SK-N-SH (cell line): Measurements from ENCODE around the gene HHAT. TPM values are rescaled to one million over a fixed set of nuclear protein-coding genes. Genes with fewer than 3 reads are reported as not detected.

Source experiments
- CTCF ChIA-PET: fragments of 300-600, 350-600 bp; formaldehyde crosslinking; extraction: SDS; loops from one replicate; lab custom pipeline; 2021; lab: Yijun Ruan, JAX
- POLR2A ChIA-PET: fragments of 350-600 bp; sonication (Branson Sonifier 250); formaldehyde crosslinking; extraction: SDS; loops from one replicate; lab custom pipeline; 2020; ENCODE audit warnings: antibody characterized with exemption, inconsistent platforms; lab: Yijun Ruan, JAX
- DNase-seq: peaks from one replicate; pipeline ENCODE4 v3.0.0; 2012
- H2AFZ ChIP-seq: fragments of 200-600 bp; sonication (generic); 2 replicates; pipeline ENCODE4 v1.8.1; 2016; ENCODE audit warnings: antibody characterized with exemption, mild to moderate bottlenecking, low read depth
- H3F3A ChIP-seq: fragments of 200-600 bp; sonication (generic); replicated peaks from 2 replicates; pipeline ENCODE3; 2016; ENCODE audit warnings: antibody characterized with exemption, mild to moderate bottlenecking; ENCODE audit not compliant: insufficient read depth
- H3K27ac ChIP-seq, 2 experiments: fragments of 200-500 bp in 1 of 2; fragments of 200-600 bp in 1 of 2; sonication (Bioruptor generic) in 1 of 2; sonication (generic), shearing (Covaris generic) in 1 of 2; 2 replicates each; pipeline versions ENCODE4 v1.5.1 to v1.6.1; 2014 to 2016; ENCODE audit warnings: low read depth in 2 of 2, inconsistent platforms in 1 of 2, low read length in 1 of 2, mild to moderate bottlenecking in 1 of 2, mixed read lengths in 1 of 2
- H3K27me3 ChIP-seq: fragments of 200-600 bp; sonication (generic), shearing (Covaris generic); 2 replicates; pipeline ENCODE4 v1.6.1; 2016; ENCODE audit warnings: mixed run types; ENCODE audit not compliant: insufficient read depth
- H3K36me3 ChIP-seq, 2 experiments: fragments of 200-500 bp in 1 of 2; fragments of 200-600 bp in 1 of 2; sonication (Bioruptor generic) in 1 of 2; sonication (generic) in 1 of 2; replicated peaks in 1 of 2; 2 replicates each; pipeline versions ENCODE3 to v1.5.1; 2014 to 2016; ENCODE audit warnings: low read length in 1 of 2, mild to moderate bottlenecking in 1 of 2; ENCODE audit not compliant: insufficient read depth in 2 of 2, control insufficient read depth in 1 of 2
- H3K4me1 ChIP-seq, 2 experiments: fragments of 200-500 bp in 1 of 2; fragments of 200-600 bp in 1 of 2; sonication (Bioruptor generic) in 1 of 2; sonication (generic), shearing (Covaris generic) in 1 of 2; 2 replicates each; pipeline versions ENCODE4 v1.5.1 to v1.6.1; 2014 to 2016; ENCODE audit warnings: low read depth in 1 of 2, low read length in 1 of 2, mixed run types in 1 of 2; ENCODE audit not compliant: insufficient read depth in 2 of 2, control insufficient read depth in 1 of 2
- H3K4me2 ChIP-seq: fragments of 200-600 bp; sonication (generic), shearing (Covaris generic); 2 replicates; pipeline ENCODE4 v1.6.1; 2017; ENCODE audit warnings: mixed run types
- H3K4me3 ChIP-seq, 2 experiments: fragments of 200-500 bp in 1 of 2; fragments of 200-600 bp in 1 of 2; sonication (Bioruptor generic) in 1 of 2; sonication (generic), shearing (Covaris generic) in 1 of 2; 2 replicates each; pipeline versions ENCODE4 v1.5.1 to v1.8.1; 2014 to 2016; ENCODE audit warnings: low read depth in 2 of 2, inconsistent platforms in 1 of 2, low read length in 1 of 2, mild to moderate bottlenecking in 1 of 2, mixed read lengths in 1 of 2, moderate library complexity in 1 of 2
- H3K79me2 ChIP-seq: fragments of 200-600 bp; sonication (generic); 2 replicates; pipeline ENCODE4 v1.8.1; 2017; ENCODE audit warnings: mild to moderate bottlenecking; ENCODE audit not compliant: insufficient read depth
- H3K9ac ChIP-seq: fragments of 200-600 bp; sonication (generic); 2 replicates; pipeline ENCODE4 v1.6.1; 2017; ENCODE audit warnings: mixed run types
- H3K9me2 ChIP-seq: fragments of 200-600 bp; sonication (generic); 2 replicates; pipeline ENCODE4 v1.6.1; 2017; ENCODE audit warnings: mixed run types
- H3K9me3 ChIP-seq: fragments of 200-600 bp; sonication (generic); 2 replicates; pipeline ENCODE4 v1.6.1; 2017; ENCODE audit warnings: mixed run types, mild to moderate bottlenecking, moderate library complexity
- H4K20me1 ChIP-seq: fragments of 200-600 bp; sonication (generic); 2 replicates; pipeline ENCODE4 v1.6.1; 2017; ENCODE audit warnings: mild to moderate bottlenecking, mixed run types; ENCODE audit not compliant: insufficient read depth
- CHD2 ChIP-seq: fragments of 150-350 bp; IDR thresholded peaks from 2 replicates; pipeline ENCODE4 v1.6.1; 2018; ENCODE audit warnings: low read length; ENCODE audit not compliant: partially characterized antibody
- ELF1 ChIP-seq: IDR thresholded peaks from 2 replicates; pipeline ENCODE4 v1.4.0; 2012
- EP300 ChIP-seq, 2 experiments: IDR thresholded peaks; 2 replicates each; pipeline versions ENCODE4 v1.4.0 to v1.6.1; 2012; ENCODE audit warnings: borderline replicate concordance in 1 of 2, low read depth in 1 of 2, low read length in 1 of 2
- FOXJ3 ChIP-seq: sonication (generic); formaldehyde crosslinking; IDR thresholded peaks from 2 replicates; pipeline ENCODE4 v1.5.1; 2020; ENCODE audit warnings: mild to moderate bottlenecking, missing genetic modification reagents
- FOXM1 ChIP-seq: IDR thresholded peaks from 2 replicates; pipeline ENCODE4 v1.4.0; 2012; ENCODE audit warnings: low read depth, mild to moderate bottlenecking
- GABPA ChIP-seq: IDR thresholded peaks from 2 replicates; pipeline ENCODE4 v1.4.0; 2012; ENCODE audit warnings: low read depth, mild to moderate bottlenecking
- GATA2 ChIP-seq: sonication (generic); formaldehyde crosslinking; IDR thresholded peaks from 2 replicates; pipeline ENCODE4 v1.5.0; 2020; ENCODE audit warnings: mild to moderate bottlenecking, missing genetic modification reagents
- NFIC ChIP-seq: IDR thresholded peaks from 2 replicates; pipeline ENCODE4 v1.4.0; 2012; ENCODE audit warnings: borderline replicate concordance
- POLR2AphosphoS5 ChIP-seq: IDR thresholded peaks from 2 replicates; pipeline ENCODE4 v1.6.1; 2012; ENCODE audit warnings: low read depth, low read length
- RAD21 ChIP-seq: IDR thresholded peaks from 2 replicates; pipeline ENCODE4 v1.6.1; 2012; ENCODE audit warnings: mild to moderate bottlenecking, low read length
- RCOR1 ChIP-seq: fragments of 150-350 bp; IDR thresholded peaks from 2 replicates; pipeline ENCODE4 v1.6.1; 2017; ENCODE audit warnings: antibody characterized with exemption, low read length
- RFX5 ChIP-seq: IDR thresholded peaks from 2 replicates; pipeline ENCODE4 v1.6.1; 2012; ENCODE audit warnings: mild to moderate bottlenecking, improper control_type of control experiment, low read length
- SIN3A ChIP-seq: IDR thresholded peaks from 2 replicates; pipeline ENCODE4 v1.6.1; 2012; ENCODE audit warnings: low read depth, mild to moderate bottlenecking, low read length, moderate library complexity, borderline replicate concordance
- SMC3 ChIP-seq: IDR thresholded peaks from 2 replicates; pipeline ENCODE4 v1.6.1; 2012; ENCODE audit warnings: low read depth, low read length, improper control_type of control experiment
- TCF12 ChIP-seq: IDR thresholded peaks from 2 replicates; pipeline ENCODE4 v1.4.0; 2012
- TEAD4 ChIP-seq: IDR thresholded peaks from 2 replicates; pipeline ENCODE4 v1.4.0; 2012; ENCODE audit warnings: mild to moderate bottlenecking, borderline replicate concordance; ENCODE audit not compliant: insufficient read depth
- WGBS: methylation state at CpG from one replicate; pipeline ENCODE4 v1.1.6; 2017; ENCODE audit warnings: low lambda C conversion rate; 5-methylcytosine and 5-hydroxymethylcytosine counted together
- polyA plus RNA-seq, 3 experiments: library from polyadenylated mRNA; depleted of rRNA; stranded (reverse); fragments of >200 nt; gene quantifications; 2 replicates each; pipeline ENCODE4 v1.2.3, GENCODE V29; 2012
- TF ChIP-seq, protein P1 (sequence below): fragments of 150-350 bp; IDR thresholded peaks from 2 replicates; pipeline ENCODE4 v1.6.1; 2016; ENCODE audit warnings: mild to moderate bottlenecking, low read depth, low read length

The HHAT gene
- polyA plus RNA-seq, 1 of the 3 experiments (the other 2 are of a cell fraction), result 8.1 TPM

- Histone ChIP-seq H2AFZ (no peak overlapping the region), H3K36me3 (no peaks in the 10 kb centered on the region), H4K20me1 (no peaks in the 10 kb centered on the region), H3K4me1 (peaks cover 0 to 21% of the 10 kb centered on the region in 2 experiments; a peak in 2 of 4 replicates), H3K4me3 (no peak overlapping the region), H3K79me2 (no peaks in the 10 kb centered on the region), H3K9me3 (no peaks in the 10 kb centered on the region), H3K27me3 (no peaks in the 10 kb centered on the region), H3K27ac (peak overlapping the region in 1 of 2 experiments; percentile 81; a peak in 2 of 4 replicates), H3F3A (no peaks in the 10 kb centered on the region), H3K9me2 (no peaks in the 10 kb centered on the region), H3K4me2 (no peak overlapping the region), H3K9ac (no peak overlapping the region)
- CTCF ChIA-PET, result interaction anchor here (0.6 to 2.0 kb wide), 6 partner anchors 11 to 628 kb away, joined by 3 to 14 read pairs (median 4); partner anchors contain the start of gene KCNH1
- DNase-seq, result no peak
- TF ChIP-seq TEAD4 (0 out of 2 replicates have a peak, but pooled peaks have one; percentile 14), TCF12 (peak; percentile 66), RCOR1 (no peak), POLR2AphosphoS5 (no peak), RAD21 (no peak), ELF1 (no peak), SIN3A (no peak), EP300 (IDR thresholded peaks at IDR 0.05; ENCODE audit: borderline replicate concordance in 1 of 2, low read depth in 1 of 2, low read length in 1 of 2) (peak in 1 of 2 experiments; percentile 13; a peak in 1 of 4 replicates), FOXJ3 (CRISPR knock-in tag) (no peak), GATA2 (CRISPR knock-in tag) (peak; percentile 74)
- TF ChIP-seq, protein P1, sequence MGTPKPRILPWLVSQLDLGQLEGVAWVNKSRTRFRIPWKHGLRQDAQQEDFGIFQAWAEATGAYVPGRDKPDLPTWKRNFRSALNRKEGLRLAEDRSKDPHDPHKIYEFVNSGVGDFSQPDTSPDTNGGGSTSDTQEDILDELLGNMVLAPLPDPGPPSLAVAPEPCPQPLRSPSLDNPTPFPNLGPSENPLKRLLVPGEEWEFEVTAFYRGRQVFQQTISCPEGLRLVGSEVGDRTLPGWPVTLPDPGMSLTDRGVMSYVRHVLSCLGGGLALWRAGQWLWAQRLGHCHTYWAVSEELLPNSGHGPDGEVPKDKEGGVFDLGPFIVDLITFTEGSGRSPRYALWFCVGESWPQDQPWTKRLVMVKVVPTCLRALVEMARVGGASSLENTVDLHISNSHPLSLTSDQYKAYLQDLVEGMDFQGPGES, result no peak
- WGBS, result 60% methylated on average over 7 of the region's 7 CpGs
- POLR2A ChIA-PET, result interaction anchor here (0.8 kb wide), 1 partner anchor 14 kb away, joined by 6 read pairs; no protein-coding TSS in a partner anchor
These were observed 177.1 kb downstream of the HHAT start for GRCh38 chr1:210505601-210506496.

DNA sequence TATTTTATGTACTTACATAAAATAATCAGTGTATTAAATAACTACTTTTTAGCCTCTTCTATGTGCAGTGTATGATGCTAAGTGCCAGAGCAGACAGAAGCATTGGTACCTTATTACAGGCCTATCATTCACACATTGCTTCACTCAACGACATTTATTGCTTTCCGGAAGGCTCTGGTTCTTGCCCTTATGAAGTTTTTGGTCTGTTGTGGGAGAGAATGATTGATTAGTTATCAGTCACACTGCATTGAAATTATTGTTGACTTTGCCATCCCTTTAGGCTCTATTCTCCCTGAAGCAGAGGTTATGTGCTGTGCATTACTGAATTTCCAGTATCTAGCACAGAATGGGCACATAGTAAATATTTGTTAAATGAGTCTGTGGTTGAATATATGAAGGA is 178.0 kb downstream of the HHAT start:
- no peaks in the 10 kb centered on the region for H3K79me2 ChIP-seq
- H3K27me3 ChIP-seq, result no peaks in the 10 kb centered on the region
- CTCF ChIA-PET, result interaction anchor here (0.6 to 2.0 kb wide), 5 partner anchors 16 to 627 kb away, joined by 3 to 14 read pairs (median 4); partner anchors contain the start of gene KCNH1
- H3K4me3 ChIP-seq, result no peak overlapping the region
- H3K27ac ChIP-seq, result peak overlapping the region in 1 of 2 experiments; percentile 81; a peak in 1 of 4 replicates
- 93% methylated on average over 2 of the region's 2 CpGs for WGBS
- H2AFZ ChIP-seq, result no peak overlapping the region
- no peaks in the 10 kb centered on the region for H3K36me3 ChIP-seq
- TF ChIP-seq NFIC (no peak), RFX5 (no peak), GABPA (no peak), FOXM1 (no peak), ELF1 (no peak), SMC3 (no peak), CHD2 (no peak), FOXJ3 (CRISPR knock-in tag) (no peak)
- H3K9me3 ChIP-seq, result no peaks in the 10 kb centered on the region
- POLR2A ChIA-PET, result no interaction called here
- no peaks in the 10 kb centered on the region for H3K9me2 ChIP-seq
- no peak for DNase-seq
- H4K20me1 ChIP-seq, result no peaks in the 10 kb centered on the region
- peaks cover 0 to 21% of the 10 kb centered on the region in 2 experiments; a peak in 2 of 4 replicates for H3K4me1 ChIP-seq
- H3K4me2 ChIP-seq, result no peak overlapping the region
- H3K9ac ChIP-seq, result no peak overlapping the region
- no peaks in the 10 kb centered on the region for H3F3A ChIP-seq
